ENCODE results near the gene HOXA5. TPM values are rescaled to one million over a fixed set of nuclear protein-coding genes. Genes with fewer than 3 reads are reported as not detected.

The HOXA5 gene
- total RNA-seq = not detected

GRCh38 chr7:27143023-27143949, at the start of gene HOXA5:
Gene HOXA5 (minus strand): TSS chr7:27143681. CDS start chr7:27143607, 74 bp downstream.
- DNase-seq = no peak

GRCh38 chr7:27192546-27193334, 49.3 kb upstream of the HOXA5 start:
- no peak for DNase-seq

GRCh38 chr7:27191833-27192545, 48.5 kb upstream of the HOXA5 start:
- DNase-seq = no peak

- no peak for DNase-seq
These were observed 47.8 kb upstream of the HOXA5 start for GRCh38 chr7:27191161-27191731.

- DNase-seq = no peak
These were observed 46.7 kb upstream of the HOXA5 start for GRCh38 chr7:27189997-27190748.

GRCh38 chr7:27189295-27189996, 46.0 kb upstream of the HOXA5 start:
- no peak for DNase-seq

- DNase-seq = no peak
These were observed 45.2 kb upstream of the HOXA5 start for GRCh38 chr7:27188386-27189294.

GRCh38 chr7:27187475-27188385, 44.2 kb upstream of the HOXA5 start:
- DNase-seq = no peak

GRCh38 chr7:27186668-27187474, 43.4 kb upstream of the HOXA5 start:
- no peak for DNase-seq

- DNase-seq = no peak
These were observed 42.6 kb upstream of the HOXA5 start for GRCh38 chr7:27185854-27186667.

GRCh38 chr7:27185013-27185853, 41.8 kb upstream of the HOXA5 start, which contains the start of gene HOXA11:
Gene HOXA11 (minus strand): TSS chr7:27185232. CDS start chr7:27185144, 88 bp downstream.
- DNase-seq = no peak

- DNase-seq = no peak
These were observed 41.0 kb upstream of the HOXA5 start for GRCh38 chr7:27184337-27185012.

- no peak for DNase-seq
These were observed 40.3 kb upstream of the HOXA5 start for GRCh38 chr7:27183682-27184336.

- DNase-seq = no peak
These were observed 39.6 kb upstream of the HOXA5 start for GRCh38 chr7:27182861-27183681.
